DND-41 (cell line): Measurements from ENCODE around the gene LRRC10B.

Experiments
- ATAC-seq: fragments of 200-7000 bp; cut with Tn5 transposase; 3 replicates; pipeline ENCODE4 v1.9.1; 2021; ENCODE audit warnings: low read depth; ENCODE audit not compliant: insufficient read depth
- DNase-seq: peaks from one replicate; pipeline ENCODE4 v3.0.0-alpha.2; 2020
- H2AFZ ChIP-seq: 2 replicates; pipeline ENCODE4 v1.6.0; 2012; ENCODE audit warnings: low read depth, low read length
- H3K27ac ChIP-seq: 2 replicates; pipeline ENCODE4 v1.5.1; 2012; ENCODE audit warnings: low read length, inconsistent platforms
- H3K27me3 ChIP-seq: fragments of 200-600 bp; sonication (generic); 2 replicates; pipeline ENCODE4 v1.6.0; 2012; ENCODE audit warnings: low read length, mild to moderate bottlenecking, inconsistent platforms; ENCODE audit not compliant: insufficient read depth, poor library complexity
- H3K36me3 ChIP-seq: 2 replicates; pipeline ENCODE4 v1.5.1; 2012; ENCODE audit warnings: low read length, inconsistent platforms; ENCODE audit not compliant: insufficient read depth
- H3K4me1 ChIP-seq: 2 replicates; pipeline ENCODE4 v1.5.1; 2012; ENCODE audit warnings: mild to moderate bottlenecking, low read length; ENCODE audit not compliant: insufficient read depth
- H3K4me2 ChIP-seq: 2 replicates; pipeline ENCODE4 v1.6.0; 2012; ENCODE audit warnings: mild to moderate bottlenecking, moderate library complexity, low read length, inconsistent platforms; ENCODE audit not compliant: insufficient read depth
- H3K4me3 ChIP-seq, 2 experiments: fragments of 200-600 bp in 1 of 2; shearing (Covaris generic) in 1 of 2; 2 replicates each; pipeline ENCODE4 v1.5.1; 2012 to 2016; ENCODE audit warnings: inconsistent platforms in 2 of 2, low read length in 2 of 2, mild to moderate bottlenecking in 2 of 2, low read depth in 1 of 2, moderate library complexity in 1 of 2
- H3K79me2 ChIP-seq: 2 replicates; pipeline ENCODE4 v1.6.0; 2012; ENCODE audit warnings: low read length, inconsistent platforms; ENCODE audit not compliant: insufficient read depth
- H3K9ac ChIP-seq: 2 replicates; pipeline ENCODE4 v1.6.0; 2012; ENCODE audit warnings: low read depth, mild to moderate bottlenecking, inconsistent platforms, low read length, moderate library complexity
- H3K9me3 ChIP-seq: 2 replicates; pipeline ENCODE4 v1.5.1; 2012; ENCODE audit warnings: low read length, moderate library complexity, mild to moderate bottlenecking, inconsistent platforms; ENCODE audit not compliant: insufficient read depth, severe bottlenecking
- H4K20me1 ChIP-seq: 2 replicates; pipeline ENCODE4 v1.6.0; 2012; ENCODE audit warnings: low read length; ENCODE audit not compliant: insufficient read depth
- CTCF ChIP-seq: IDR thresholded peaks from 2 replicates; pipeline ENCODE4 v1.5.1; 2012; ENCODE audit warnings: borderline replicate concordance, low read length, moderate library complexity, mild to moderate bottlenecking; ENCODE audit not compliant: poor library complexity, severe bottlenecking; ENCODE audit errors: extremely low read depth
- EZH2 ChIP-seq: IDR thresholded peaks from 3 replicates; pipeline ENCODE4 v1.6.1; 2012; ENCODE audit warnings: borderline replicate concordance, low read depth, mild to moderate bottlenecking, moderate library complexity, low read length, inconsistent platforms; ENCODE audit not compliant: severe bottlenecking

LRRC10B gene

DNA sequence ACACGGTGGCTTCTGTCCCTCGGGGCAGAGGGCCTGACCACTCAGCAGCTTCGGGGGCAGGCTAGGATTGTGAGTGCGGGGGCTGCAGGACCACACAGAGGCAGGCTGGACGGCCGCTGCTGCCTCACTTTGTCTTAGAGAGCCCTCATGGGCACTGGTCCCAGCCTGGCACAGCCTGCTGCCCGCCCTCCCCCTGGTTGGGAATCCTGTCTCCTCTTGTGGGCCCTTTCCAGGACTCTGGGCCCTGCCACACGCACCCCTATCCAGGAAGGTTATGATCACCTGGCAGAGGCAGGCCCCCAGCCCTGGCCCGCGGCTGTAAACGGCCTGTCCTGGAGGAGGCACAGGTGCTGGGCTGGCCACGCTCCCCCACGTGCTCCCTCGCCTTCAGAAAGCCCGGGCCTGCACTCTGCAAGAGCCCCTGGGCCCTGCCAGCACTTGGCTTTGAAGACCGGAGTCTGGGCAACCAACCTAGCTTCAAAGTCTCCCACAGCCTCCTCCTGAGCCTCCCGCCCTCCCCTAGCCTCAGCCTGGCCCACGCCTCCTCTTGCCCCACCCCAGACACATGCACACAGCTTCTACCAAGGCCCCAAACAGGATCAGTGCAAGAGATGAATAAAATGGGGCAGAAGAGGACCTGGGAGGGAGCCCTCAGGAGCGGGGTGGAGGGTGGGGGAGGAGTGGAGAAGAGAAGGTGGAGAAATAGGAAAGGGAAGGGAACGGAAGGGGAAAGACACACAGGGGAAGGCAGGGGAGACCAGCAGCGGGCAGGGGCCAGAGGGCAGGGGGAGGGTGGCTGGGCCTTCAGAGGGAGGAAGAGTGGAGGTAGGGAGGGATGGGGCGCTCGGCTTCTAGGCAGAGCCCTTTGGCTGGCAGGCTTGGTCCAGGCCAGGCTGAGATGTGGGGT lies 41.4 kb downstream of the LRRC10B start:
- H3K9me3 ChIP-seq: no peaks in the 10 kb centered on the region
- H3K9ac ChIP-seq: no peak overlapping the region
- no peaks in the 10 kb centered on the region for H3K79me2 ChIP-seq
- no peak overlapping the region for H2AFZ ChIP-seq
- H3K27ac ChIP-seq: no peak overlapping the region
- no peaks in the 10 kb centered on the region for H3K4me1 ChIP-seq
- TF ChIP-seq CTCF (no peak), EZH2 (no peak)
- no peaks in the 10 kb centered on the region for H3K36me3 ChIP-seq
- ATAC-seq (peak; percentile 65), DNase-seq (peak; percentile 19)
- H3K4me3 ChIP-seq: no peak overlapping the region
- no peak overlapping the region for H3K4me2 ChIP-seq
- H3K27me3 ChIP-seq: peaks cover 11% of the 10 kb centered on the region
- peaks cover 30% of the 10 kb centered on the region for H4K20me1 ChIP-seq

- ATAC-seq: no peak
- H3K9ac ChIP-seq: no peak overlapping the region
- no peak overlapping the region for H3K27ac ChIP-seq
- H3K4me3 ChIP-seq: no peak overlapping the region
- peaks cover 30% of the 10 kb centered on the region for H4K20me1 ChIP-seq
- no peaks in the 10 kb centered on the region for H3K36me3 ChIP-seq
- no peaks in the 10 kb centered on the region for H3K79me2 ChIP-seq
- H2AFZ ChIP-seq: no peak overlapping the region
- DNase-seq: no peak
- no peaks in the 10 kb centered on the region for H3K4me1 ChIP-seq
- peaks cover 11% of the 10 kb centered on the region for H3K27me3 ChIP-seq
- H3K4me2 ChIP-seq: no peak overlapping the region
- TF ChIP-seq CTCF (no peak), EZH2 (no peak)
- H3K9me3 ChIP-seq: no peaks in the 10 kb centered on the region
Measured at GRCh38 chr11:61550665-61551227, 42.2 kb downstream of the LRRC10B start.

- no peak for ATAC-seq
- DNase-seq: no peak
- Histone ChIP-seq H3K9me3 (no peaks in the 10 kb centered on the region), H3K36me3 (no peaks in the 10 kb centered on the region), H3K4me2 (no peak overlapping the region), H3K4me1 (no peaks in the 10 kb centered on the region), H3K27ac (no peak overlapping the region), H2AFZ (no peak overlapping the region), H3K27me3 (peaks cover 11% of the 10 kb centered on the region), H3K9ac (no peak overlapping the region), H4K20me1 (peaks cover 30% of the 10 kb centered on the region), H3K4me3 (no peak overlapping the region), H3K79me2 (no peaks in the 10 kb centered on the region)
- no peak for TF ChIP-seq EZH2
- TF ChIP-seq CTCF: no peak
Measured at GRCh38 chr11:61551634-61552033, 43.1 kb downstream of the LRRC10B start.
